Cortex of kidney (tissue), 1 donor: ENCODE results near the gene FAM13A.

Experiments used
- DNase-seq: peaks from one replicate; lab custom pipeline; 2025; lab: John Stamatoyannopoulos, UW

Gene FAM13A

DNA sequence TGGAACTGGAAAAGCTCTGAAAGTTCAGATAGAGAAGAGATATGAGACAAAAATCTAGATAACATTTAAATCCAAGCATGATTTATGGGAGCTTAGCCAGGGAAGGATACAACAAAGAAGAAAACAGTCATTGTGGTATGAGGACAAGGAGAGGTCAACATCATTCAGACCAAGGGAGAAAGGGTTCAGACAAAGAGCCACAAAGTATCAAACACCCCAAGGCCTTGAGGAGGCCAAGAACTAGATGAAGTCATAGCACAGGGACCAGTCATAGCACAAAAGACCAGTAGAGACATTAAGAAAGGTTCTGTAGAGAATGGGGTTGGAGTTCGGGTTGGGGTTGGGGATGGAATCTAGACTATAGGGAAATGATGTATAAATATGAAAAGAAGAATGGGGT lies 282.0 kb downstream of the FAM13A start:
- DNase-seq: no peak

DNA sequence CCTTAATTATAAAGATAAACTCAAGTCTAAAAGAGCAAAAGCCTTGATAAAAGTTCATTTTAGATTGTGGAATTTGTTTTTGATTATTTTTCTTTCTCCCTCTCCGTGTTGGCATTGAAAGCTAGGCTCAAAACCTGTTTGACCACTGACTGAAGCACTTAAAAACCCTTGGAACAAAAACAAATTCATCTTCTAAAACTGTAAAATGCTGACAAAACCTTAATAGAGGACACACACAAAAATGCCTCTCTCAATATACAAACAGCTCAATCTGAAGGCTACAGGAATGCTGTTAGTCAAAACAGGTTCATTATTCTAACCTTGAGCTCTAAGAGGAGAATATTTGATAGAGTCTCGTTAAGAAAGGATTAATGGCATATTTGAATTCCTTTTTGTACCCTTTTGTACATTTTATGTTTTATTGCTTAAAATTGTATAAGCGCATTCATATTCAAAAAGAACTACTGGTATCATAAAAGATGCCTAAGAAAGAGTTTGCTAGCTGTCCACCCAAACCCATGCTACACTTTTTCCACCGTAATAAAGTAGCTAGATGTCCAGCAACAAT lies 285.0 kb downstream of the FAM13A start:
- no peak for DNase-seq

DNA sequence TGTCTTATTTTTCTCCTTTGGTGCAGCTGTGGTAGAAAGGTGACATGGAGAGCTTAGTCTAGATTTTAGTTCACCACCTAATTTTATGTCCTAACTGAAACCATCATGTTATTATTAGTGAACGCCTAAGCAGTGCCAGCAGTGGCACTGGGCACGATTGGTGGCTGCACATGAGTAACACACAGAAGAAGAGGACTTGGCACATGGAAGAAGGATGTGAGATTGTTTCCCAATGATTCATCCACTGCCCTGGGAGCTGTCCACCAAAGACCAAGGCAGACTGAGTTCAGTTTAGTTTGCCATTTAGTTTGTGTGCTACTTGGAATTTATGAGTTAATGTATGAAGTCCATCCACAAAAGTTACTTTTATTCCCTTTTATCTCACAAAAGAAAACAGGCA lies 291.3 kb downstream of the FAM13A start:
- DNase-seq: no peak

- DNase-seq: no peak
Observed at GRCh38 chr4:88763075-88763474, 293.9 kb downstream of the FAM13A start.

- no peak for DNase-seq
Observed at GRCh38 chr4:88761861-88762523, 295.0 kb downstream of the FAM13A start.

DNA sequence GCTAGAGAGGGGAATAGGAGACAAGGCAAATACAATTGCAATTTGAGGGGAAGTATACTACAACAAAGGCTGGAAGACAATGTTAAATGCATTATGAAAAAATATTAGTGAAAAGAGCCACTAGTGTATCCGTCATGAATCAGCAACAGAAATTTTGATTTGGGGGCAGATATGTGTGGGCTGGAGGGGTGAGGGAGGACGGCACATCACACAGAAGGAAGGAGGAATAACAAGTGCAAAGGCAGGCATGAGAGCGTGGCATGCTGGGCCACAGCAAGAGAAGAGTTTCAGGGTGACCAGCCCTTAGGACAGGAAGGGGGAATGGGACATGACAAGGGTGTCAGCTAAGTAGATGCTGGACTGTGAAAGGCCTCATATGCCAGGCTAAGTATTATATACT lies 295.6 kb downstream of the FAM13A start:
- DNase-seq: no peak

- DNase-seq: no peak
Observed at GRCh38 chr4:88759895-88760290, 297.1 kb downstream of the FAM13A start.

- no peak for DNase-seq
Observed at GRCh38 chr4:88759039-88759894, 297.7 kb downstream of the FAM13A start.

DNA sequence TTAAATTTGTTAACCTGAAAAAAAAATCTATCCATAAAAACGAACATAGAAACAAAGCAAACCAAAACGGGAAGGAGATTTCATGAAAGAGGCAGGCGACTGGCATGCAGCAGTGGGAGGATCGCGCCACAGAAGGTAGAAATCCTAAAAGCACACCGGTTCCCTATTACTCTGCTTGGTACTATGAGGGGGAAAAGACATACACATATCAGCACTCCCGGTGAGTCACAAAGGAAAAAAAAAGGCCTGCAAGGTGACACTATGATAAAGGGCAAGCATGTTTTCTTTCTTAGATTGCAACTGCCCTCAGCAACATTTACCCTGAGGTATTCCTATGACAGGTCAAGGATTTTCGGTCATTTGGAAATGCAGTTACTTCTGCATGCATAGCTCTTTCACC lies 298.7 kb downstream of the FAM13A start:
- DNase-seq: no peak

DNA sequence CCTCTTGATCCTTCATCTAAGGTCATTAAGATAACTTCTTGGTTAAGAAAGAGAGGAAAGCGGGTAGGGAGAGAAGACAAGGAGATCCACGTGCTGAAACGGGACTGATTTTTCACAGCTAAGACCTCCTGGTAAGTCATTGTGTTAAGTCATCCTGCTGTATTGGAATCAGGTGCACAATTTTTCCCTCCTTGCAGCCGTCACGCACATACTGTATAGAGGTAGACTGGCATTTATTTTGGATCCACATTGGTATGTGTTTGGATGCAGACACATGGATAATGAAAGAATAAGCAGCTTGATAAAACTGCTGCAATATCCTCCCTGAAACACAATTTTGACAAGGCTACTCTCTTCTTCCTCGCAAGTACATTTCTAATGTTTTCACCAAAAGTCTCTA lies 299.2 kb downstream of the FAM13A start:
- no peak for DNase-seq

DNA sequence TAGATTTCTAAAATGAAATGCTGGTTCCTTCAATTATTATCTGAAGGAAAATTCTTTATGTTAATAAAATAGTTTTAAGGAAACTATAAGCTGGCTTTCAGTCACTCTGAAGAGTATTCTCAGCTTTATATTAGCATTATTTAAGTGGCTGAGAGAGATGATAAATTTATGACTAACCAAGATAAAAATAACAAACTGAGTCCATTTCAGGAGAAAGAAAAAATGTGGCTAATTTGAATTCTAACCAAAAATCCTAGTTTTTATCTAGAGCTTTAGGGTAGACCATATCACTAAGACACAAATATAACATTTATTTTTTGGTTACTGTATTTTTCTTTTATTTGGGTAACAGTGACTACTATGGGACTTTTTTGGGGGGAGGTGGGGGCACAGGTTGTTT lies 299.9 kb downstream of the FAM13A start:
- DNase-seq: no peak

DNA sequence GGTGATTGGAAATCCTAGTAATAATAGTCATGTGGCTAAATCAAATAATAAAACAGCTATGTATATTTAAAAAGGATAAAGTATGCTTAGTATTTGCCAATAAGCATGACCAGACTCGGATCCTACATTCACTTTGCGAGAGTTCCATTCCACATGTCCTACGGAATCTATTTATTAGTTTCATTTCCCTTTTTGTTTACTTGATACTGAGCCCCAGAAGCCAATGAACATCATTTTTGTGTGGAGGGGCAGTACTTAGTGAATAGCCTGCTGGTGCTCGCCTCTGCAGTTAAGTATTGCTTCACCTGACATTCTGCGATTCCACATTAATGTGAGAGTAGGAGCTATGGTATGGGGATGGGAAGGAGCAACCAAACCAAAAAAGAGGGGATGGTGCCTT lies 300.8 kb downstream of the FAM13A start:
- no peak for DNase-seq

- DNase-seq: no peak
Observed at GRCh38 chr4:88755454-88755853, 301.5 kb downstream of the FAM13A start.

DNA sequence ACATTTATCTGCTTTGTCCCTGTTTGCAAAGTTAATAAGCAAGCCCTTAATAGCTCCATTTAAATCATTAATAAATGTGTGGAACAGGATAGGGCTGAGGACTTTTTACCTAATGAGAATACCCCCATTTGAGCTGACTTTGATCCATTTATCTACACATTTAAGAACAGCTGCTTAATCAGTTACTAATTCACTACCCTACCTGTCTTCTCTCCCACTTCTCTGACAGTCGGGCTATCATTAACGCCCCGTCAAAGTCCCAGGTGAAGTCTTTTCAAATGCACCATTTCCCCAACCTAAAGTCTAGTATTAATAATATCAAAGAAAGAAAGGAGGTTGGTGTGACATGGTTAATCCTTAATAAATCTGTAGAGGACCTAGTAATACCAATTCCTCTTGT lies 302.2 kb downstream of the FAM13A start:
- DNase-seq: no peak

GRCh38 chr4:88753658-88754571 lies 303.1 kb downstream of the FAM13A start:
- no peak for DNase-seq

GRCh38 chr4:88752754-88753153 lies 304.2 kb downstream of the FAM13A start:
- DNase-seq: no peak

DNA sequence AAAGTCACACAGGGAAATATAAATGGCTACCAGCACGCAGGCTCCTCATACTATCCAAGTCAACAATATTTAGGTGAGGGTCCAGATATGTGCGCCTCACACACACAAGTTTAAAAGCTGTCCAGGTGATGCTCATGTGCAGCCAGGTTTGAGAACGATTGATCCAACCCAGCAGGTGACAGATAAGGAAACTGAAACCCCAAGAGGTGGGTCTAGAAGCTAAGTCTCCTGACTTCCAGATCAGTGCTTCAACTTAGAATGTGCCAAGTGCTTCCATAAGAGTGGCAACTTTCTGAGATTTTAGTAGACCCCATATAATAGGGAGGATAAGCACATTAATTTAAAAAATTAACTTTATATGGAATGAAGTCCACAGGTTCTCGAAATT lies 304.9 kb downstream of the FAM13A start:
- DNase-seq: no peak

DNA sequence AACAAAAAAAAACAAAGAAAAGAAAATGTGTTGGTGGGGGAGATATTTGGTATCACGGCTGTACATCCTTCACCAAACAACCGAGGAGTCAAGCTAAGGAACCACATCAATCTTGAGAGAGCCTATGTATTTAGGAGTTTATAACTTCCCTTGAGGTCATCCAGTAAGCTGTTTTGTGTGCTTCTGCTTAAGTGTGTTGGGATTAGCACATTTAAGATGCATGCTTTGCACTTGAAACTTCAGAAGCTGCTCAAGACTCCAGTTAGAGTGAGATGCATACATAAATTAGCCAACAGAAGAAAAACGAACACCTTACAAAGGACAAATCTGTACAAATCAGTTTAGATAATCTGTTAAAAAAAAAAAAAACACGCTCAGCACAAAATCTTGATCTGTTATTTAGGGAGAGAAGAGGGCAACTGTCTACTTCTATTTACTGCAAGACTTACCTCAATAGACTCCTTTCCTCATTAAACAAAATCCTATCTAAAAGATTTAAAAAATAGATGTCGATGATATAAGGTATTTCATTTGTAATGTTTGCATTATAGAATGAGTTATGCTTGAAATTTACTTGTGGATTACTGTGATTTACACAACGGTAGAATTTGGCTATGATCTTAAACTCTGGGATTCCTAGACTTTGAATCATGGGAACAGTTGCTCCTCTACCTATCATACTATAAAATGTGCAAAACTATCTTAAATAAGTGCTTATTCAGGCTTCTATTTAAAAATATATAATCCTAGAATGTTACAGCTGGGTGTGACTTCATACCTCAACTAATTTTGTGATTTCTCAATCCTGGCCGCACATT lies 305.5 kb downstream of the FAM13A start:
- no peak for DNase-seq

DNA sequence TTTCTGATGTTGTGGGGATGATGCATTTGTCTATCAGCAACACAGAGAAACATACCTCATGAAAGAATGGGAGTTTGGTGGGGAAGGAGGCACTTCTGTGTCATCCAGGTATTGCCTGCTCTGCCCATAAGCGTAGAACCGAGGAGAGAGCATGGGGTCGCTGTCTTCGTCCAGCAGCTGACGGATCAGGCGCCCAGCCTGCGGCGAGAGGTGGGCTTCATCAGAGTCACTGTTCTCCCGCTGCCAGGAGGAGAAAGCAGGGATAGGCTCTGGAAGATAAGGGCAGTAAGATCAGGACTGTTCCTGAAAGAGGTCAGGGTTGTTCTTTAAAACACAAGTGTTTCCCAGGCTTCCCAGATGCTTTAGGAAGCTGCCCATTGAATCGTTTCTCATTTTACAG lies 306.6 kb downstream of the FAM13A start:
- DNase-seq: no peak

DNA sequence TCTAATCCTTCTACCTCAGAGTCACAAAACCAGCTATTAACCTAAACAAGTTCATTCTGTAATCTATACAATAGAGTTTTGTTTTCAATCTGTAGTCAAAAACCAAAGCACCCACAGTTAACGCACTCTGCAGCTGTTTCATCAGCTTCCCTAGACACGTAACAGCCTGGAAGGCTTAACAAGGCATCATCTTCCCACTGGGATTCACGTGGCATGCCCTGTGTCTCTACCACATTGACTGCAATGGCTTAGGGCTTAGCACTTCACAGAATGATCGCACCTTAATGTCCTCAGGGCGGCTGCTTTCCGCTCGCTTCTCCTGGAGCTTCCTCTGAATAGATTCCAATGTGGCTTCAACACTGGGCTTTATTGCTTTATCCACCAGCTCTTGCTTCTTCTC lies 309.6 kb downstream of the FAM13A start:
- no peak for DNase-seq

- no peak for DNase-seq
Observed at GRCh38 chr4:88746206-88746605, 310.8 kb downstream of the FAM13A start.
